ENCODE measurements around the gene APBB1. TPM values are rescaled to one million over a fixed set of nuclear protein-coding genes. Genes with fewer than 3 reads are reported as not detected.

The APBB1 gene
- total RNA-seq, 1 experiment from 2014 or later: not detected

- Histone ChIP-seq H3K9me3 (ENCODE audit: low read length) (no peaks in the 10 kb centered on the region), H3K9me2 (replicated peaks; ENCODE audit: insufficient read depth, low read length) (no peaks in the 10 kb centered on the region), H3K4me2 (ENCODE audit: low read depth, low read length, poor library complexity, severe bottlenecking) (no peak overlapping the region), H3K36me3 (ENCODE audit: insufficient read depth, low read length) (no peaks in the 10 kb centered on the region), H3K79me2 (ENCODE audit: low read length) (no peaks in the 10 kb centered on the region), H3K4me3 (ENCODE audit: low read length) (no peak overlapping the region), H3K27ac (ENCODE audit: low read length) (no peak overlapping the region), H3K4me1 (ENCODE audit: low read length) (no peaks in the 10 kb centered on the region), H3K27me3 (ENCODE audit: low read length) (no peaks in the 10 kb centered on the region), H3K9ac (ENCODE audit: low read length) (no peak overlapping the region), H2AFZ (ENCODE audit: low read length) (no peak overlapping the region), H4K20me1 (ENCODE audit: insufficient read depth, low read depth, low read length) (no peaks in the 10 kb centered on the region)
- no peak for DNase-seq
Measured at GRCh38 chr11:6411594-6412031, 7.3 kb downstream of the APBB1 start.

DNA sequence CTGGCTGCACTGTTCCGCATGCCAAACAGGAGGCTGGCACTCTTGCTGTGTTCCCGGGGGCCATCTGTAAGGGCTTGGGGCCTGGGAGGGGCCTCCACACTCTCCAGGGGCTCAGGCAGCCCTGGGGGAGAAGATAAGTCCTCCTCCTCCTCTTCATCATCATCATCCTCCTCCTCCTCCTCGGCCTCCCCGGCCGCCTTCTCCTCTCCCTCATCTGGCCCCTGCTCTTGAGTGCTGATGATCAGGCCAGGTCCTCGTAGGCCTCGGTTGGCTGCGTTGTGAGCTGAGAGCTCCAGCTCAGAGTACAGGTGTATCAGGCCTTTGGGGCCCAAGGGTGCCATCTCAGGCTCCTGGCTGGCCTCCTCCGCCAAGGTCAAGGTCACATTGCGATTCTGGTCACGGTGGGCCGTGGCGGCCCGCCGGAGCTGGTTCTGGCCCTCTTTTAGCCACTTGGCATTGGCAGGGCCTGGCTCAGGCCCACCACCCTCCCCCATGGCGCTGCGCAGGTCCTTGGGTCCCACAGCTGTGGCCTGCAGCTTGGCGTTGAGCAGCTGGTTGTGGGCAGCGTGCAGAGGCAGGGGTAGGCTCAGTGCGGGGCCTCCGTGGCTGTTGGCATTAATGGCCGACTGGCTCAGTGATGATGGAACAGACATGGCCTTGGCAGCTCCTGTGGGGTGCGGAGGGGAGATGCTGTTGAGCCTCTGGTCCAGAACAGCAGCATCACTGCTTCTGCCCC, 8.0 kb downstream of the APBB1 start:
- H3K9me3 ChIP-seq (ENCODE audit: low read length): no peaks in the 10 kb centered on the region
- H3K9ac ChIP-seq (ENCODE audit: low read length): no peak overlapping the region
- H4K20me1 ChIP-seq (ENCODE audit: insufficient read depth, low read depth, low read length): no peaks in the 10 kb centered on the region
- H3K4me3 ChIP-seq (ENCODE audit: low read length): no peak overlapping the region
- no peak overlapping the region for H2AFZ ChIP-seq (ENCODE audit: low read length)
- no peaks in the 10 kb centered on the region for H3K36me3 ChIP-seq (ENCODE audit: insufficient read depth, low read length)
- no peaks in the 10 kb centered on the region for H3K9me2 ChIP-seq (replicated peaks; ENCODE audit: insufficient read depth, low read length)
- H3K27me3 ChIP-seq (ENCODE audit: low read length): no peaks in the 10 kb centered on the region
- no peaks in the 10 kb centered on the region for H3K4me1 ChIP-seq (ENCODE audit: low read length)
- no peaks in the 10 kb centered on the region for H3K79me2 ChIP-seq (ENCODE audit: low read length)
- DNase-seq: no peak
- no peak overlapping the region for H3K4me2 ChIP-seq (ENCODE audit: low read depth, low read length, poor library complexity, severe bottlenecking)
- no peak overlapping the region for H3K27ac ChIP-seq (ENCODE audit: low read length)

GRCh38 chr11:6406370-6406769, 12.5 kb downstream of the APBB1 start:
- no peaks in the 10 kb centered on the region for H4K20me1 ChIP-seq (ENCODE audit: insufficient read depth, low read depth, low read length)
- no peak overlapping the region for H3K4me3 ChIP-seq (ENCODE audit: low read length)
- no peak overlapping the region for H3K9ac ChIP-seq (ENCODE audit: low read length)
- no peak overlapping the region for H2AFZ ChIP-seq (ENCODE audit: low read length)
- H3K79me2 ChIP-seq (ENCODE audit: low read length): no peaks in the 10 kb centered on the region
- DNase-seq: no peak
- H3K4me2 ChIP-seq (ENCODE audit: low read depth, low read length, poor library complexity, severe bottlenecking): no peak overlapping the region
- H3K9me2 ChIP-seq (replicated peaks; ENCODE audit: insufficient read depth, low read length): no peaks in the 10 kb centered on the region
- no peak overlapping the region for H3K27ac ChIP-seq (ENCODE audit: low read length)
- H3K27me3 ChIP-seq (ENCODE audit: low read length): no peaks in the 10 kb centered on the region
- no peaks in the 10 kb centered on the region for H3K9me3 ChIP-seq (ENCODE audit: low read length)
- no peaks in the 10 kb centered on the region for H3K36me3 ChIP-seq (ENCODE audit: insufficient read depth, low read length)
- H3K4me1 ChIP-seq (ENCODE audit: low read length): peaks cover 5% of the 10 kb centered on the region; the same call in 1 of the 2 replicates

DNA sequence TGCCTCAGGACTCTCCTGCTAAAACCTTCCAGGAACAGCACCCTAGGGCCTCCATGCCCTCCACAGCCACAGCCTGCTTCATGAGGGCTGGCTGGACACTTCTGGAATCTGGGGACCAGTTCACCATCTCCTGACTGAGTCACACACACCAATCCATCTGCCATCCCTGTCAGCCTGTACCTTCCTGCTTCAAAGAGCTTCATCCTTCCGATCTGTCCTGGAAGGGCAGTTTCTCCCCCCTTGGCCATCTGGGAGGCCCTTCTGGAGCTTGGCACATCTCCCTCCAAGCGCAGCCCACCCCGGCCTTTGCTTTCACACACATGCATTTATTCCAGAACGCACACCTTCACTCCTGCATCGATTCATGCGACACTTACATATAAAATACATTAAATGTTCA, 13.0 kb downstream of the APBB1 start:
- Histone ChIP-seq H3K36me3 (ENCODE audit: insufficient read depth, low read length) (no peaks in the 10 kb centered on the region), H3K27ac (ENCODE audit: low read length) (no peak overlapping the region)

GRCh38 chr11:6405052-6405667, 13.7 kb downstream of the APBB1 start:
- Histone ChIP-seq H2AFZ (ENCODE audit: low read length) (no peak overlapping the region), H3K4me2 (ENCODE audit: low read depth, low read length, poor library complexity, severe bottlenecking) (no peak overlapping the region), H3K79me2 (ENCODE audit: low read length) (no peaks in the 10 kb centered on the region), H3K4me3 (ENCODE audit: low read length) (no peak overlapping the region), H3K27me3 (ENCODE audit: low read length) (no peaks in the 10 kb centered on the region), H3K9ac (ENCODE audit: low read length) (no peak overlapping the region), H3K36me3 (ENCODE audit: insufficient read depth, low read length) (no peaks in the 10 kb centered on the region), H3K27ac (ENCODE audit: low read length) (no peak overlapping the region), H3K9me2 (replicated peaks; ENCODE audit: insufficient read depth, low read length) (no peaks in the 10 kb centered on the region), H4K20me1 (ENCODE audit: insufficient read depth, low read depth, low read length) (no peaks in the 10 kb centered on the region), H3K9me3 (ENCODE audit: low read length) (no peaks in the 10 kb centered on the region), H3K4me1 (ENCODE audit: low read length) (peaks cover 5% of the 10 kb centered on the region; the same call in 1 of the 2 replicates)
- DNase-seq: no peak

More for the DNA sequence above, 13.0 kb downstream of the APBB1 start:
- Histone ChIP-seq H2AFZ (ENCODE audit: low read length) (no peak overlapping the region), H3K4me3 (ENCODE audit: low read length) (no peak overlapping the region), H3K9me2 (replicated peaks; ENCODE audit: insufficient read depth, low read length) (no peaks in the 10 kb centered on the region), H4K20me1 (ENCODE audit: insufficient read depth, low read depth, low read length) (no peaks in the 10 kb centered on the region), H3K27me3 (ENCODE audit: low read length) (no peaks in the 10 kb centered on the region), H3K9ac (ENCODE audit: low read length) (no peak overlapping the region), H3K4me2 (ENCODE audit: low read depth, low read length, poor library complexity, severe bottlenecking) (no peak overlapping the region), H3K4me1 (ENCODE audit: low read length) (peaks cover 5% of the 10 kb centered on the region; the same call in 1 of the 2 replicates), H3K79me2 (ENCODE audit: low read length) (no peaks in the 10 kb centered on the region), H3K9me3 (ENCODE audit: low read length) (no peaks in the 10 kb centered on the region)
- DNase-seq: no peak

GRCh38 chr11:6404342-6405051, 14.4 kb downstream of the APBB1 start:
- H3K27ac ChIP-seq (ENCODE audit: low read length): no peak overlapping the region
- H3K4me1 ChIP-seq (ENCODE audit: low read length): peaks cover 5% of the 10 kb centered on the region; the same call in 1 of the 2 replicates

DNA sequence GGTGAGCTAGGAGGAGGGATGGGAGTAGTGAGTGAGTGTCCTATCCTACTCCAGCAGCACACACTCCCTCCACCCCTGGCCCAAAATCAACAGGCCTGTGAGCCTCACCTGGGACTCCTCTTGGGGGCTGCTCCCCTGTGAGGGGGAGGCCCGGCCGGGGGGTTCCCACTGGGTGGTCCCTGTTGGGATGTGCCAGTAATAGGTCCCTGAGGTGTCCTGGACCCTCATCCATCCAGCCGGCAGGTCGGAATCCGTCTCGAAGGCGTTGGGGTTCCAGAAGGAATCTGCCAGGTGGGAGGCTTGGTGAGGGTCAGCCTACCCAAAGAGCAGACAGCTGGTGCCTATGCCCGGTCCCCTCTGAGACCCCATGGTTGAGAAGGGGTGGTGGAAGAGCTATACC, 15.4 kb downstream of the APBB1 start:
- Histone ChIP-seq H3K4me3 (ENCODE audit: low read length) (no peak overlapping the region), H3K9me2 (replicated peaks; ENCODE audit: insufficient read depth, low read length) (no peaks in the 10 kb centered on the region), H3K9me3 (ENCODE audit: low read length) (no peaks in the 10 kb centered on the region), H3K27me3 (ENCODE audit: low read length) (no peaks in the 10 kb centered on the region), H4K20me1 (ENCODE audit: insufficient read depth, low read depth, low read length) (no peaks in the 10 kb centered on the region), H3K27ac (ENCODE audit: low read length) (no peak overlapping the region), H3K9ac (ENCODE audit: low read length) (no peak overlapping the region), H2AFZ (ENCODE audit: low read length) (no peak overlapping the region), H3K4me2 (ENCODE audit: low read depth, low read length, poor library complexity, severe bottlenecking) (no peak overlapping the region), H3K36me3 (ENCODE audit: insufficient read depth, low read length) (no peaks in the 10 kb centered on the region), H3K79me2 (ENCODE audit: low read length) (no peaks in the 10 kb centered on the region), H3K4me1 (ENCODE audit: low read length) (peaks cover 5% of the 10 kb centered on the region; the same call in 1 of the 2 replicates)
- DNase-seq: no peak

More at GRCh38 chr11:6404342-6405051, 14.4 kb downstream of the APBB1 start:
- H3K9ac ChIP-seq (ENCODE audit: low read length): no peak overlapping the region
- no peaks in the 10 kb centered on the region for H3K36me3 ChIP-seq (ENCODE audit: insufficient read depth, low read length)
- no peaks in the 10 kb centered on the region for H3K79me2 ChIP-seq (ENCODE audit: low read length)
- H3K27me3 ChIP-seq (ENCODE audit: low read length): no peaks in the 10 kb centered on the region
- H4K20me1 ChIP-seq (ENCODE audit: insufficient read depth, low read depth, low read length): no peaks in the 10 kb centered on the region
- no peak overlapping the region for H3K4me2 ChIP-seq (ENCODE audit: low read depth, low read length, poor library complexity, severe bottlenecking)
- H3K9me3 ChIP-seq (ENCODE audit: low read length): no peaks in the 10 kb centered on the region
- no peaks in the 10 kb centered on the region for H3K9me2 ChIP-seq (replicated peaks; ENCODE audit: insufficient read depth, low read length)
- no peak overlapping the region for H3K4me3 ChIP-seq (ENCODE audit: low read length)
- no peak for DNase-seq
- no peak overlapping the region for H2AFZ ChIP-seq (ENCODE audit: low read length)

DNA sequence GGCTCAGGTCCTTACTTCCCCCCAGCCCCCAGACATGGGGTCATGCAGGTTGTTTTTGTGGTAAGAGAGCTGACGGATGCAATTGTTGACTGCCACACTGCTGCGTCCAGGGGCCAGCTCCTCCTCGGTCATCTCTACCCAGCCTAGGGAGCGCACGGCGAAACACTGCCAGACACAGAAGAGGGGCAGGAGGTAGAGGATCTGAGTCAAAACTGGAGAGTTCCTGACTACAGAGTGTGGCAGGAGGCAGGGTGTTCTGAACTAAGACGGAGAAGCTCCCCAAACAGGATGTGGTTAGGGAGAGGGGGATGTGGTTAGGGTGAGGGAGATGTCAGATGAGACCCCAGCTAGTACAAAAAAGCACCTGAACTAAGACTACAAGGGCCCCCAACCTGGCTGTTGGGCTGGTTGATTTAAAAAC, 16.3 kb downstream of the APBB1 start:
- H3K4me3 ChIP-seq (ENCODE audit: low read length): no peak overlapping the region
- peaks cover 5% of the 10 kb centered on the region; the same call in 1 of the 2 replicates for H3K4me1 ChIP-seq (ENCODE audit: low read length)
- H3K27ac ChIP-seq (ENCODE audit: low read length): no peak overlapping the region
- H3K27me3 ChIP-seq (ENCODE audit: low read length): no peaks in the 10 kb centered on the region
- no peaks in the 10 kb centered on the region for H3K36me3 ChIP-seq (ENCODE audit: insufficient read depth, low read length)
- no peak overlapping the region for H3K9ac ChIP-seq (ENCODE audit: low read length)
- no peaks in the 10 kb centered on the region for H4K20me1 ChIP-seq (ENCODE audit: insufficient read depth, low read depth, low read length)
- H3K4me2 ChIP-seq (ENCODE audit: low read depth, low read length, poor library complexity, severe bottlenecking): no peak overlapping the region
- DNase-seq: no peak
- H3K9me3 ChIP-seq (ENCODE audit: low read length): no peaks in the 10 kb centered on the region
- H3K79me2 ChIP-seq (ENCODE audit: low read length): no peaks in the 10 kb centered on the region
- H3K9me2 ChIP-seq (replicated peaks; ENCODE audit: insufficient read depth, low read length): no peaks in the 10 kb centered on the region
- H2AFZ ChIP-seq (ENCODE audit: low read length): no peak overlapping the region

All from Karpas-422 (cell line).